Erythroblast (primary cell): ENCODE data around the gene HS6ST1.

Source experiments
- GATA1 ChIP-seq: IDR thresholded peaks from 2 replicates; pipeline ENCODE4 v1.6.1; 2011; ENCODE audit warnings: low read depth, mild to moderate bottlenecking, control low read depth, low read length, moderate library complexity
- POLR2A ChIP-seq: IDR thresholded peaks from 2 replicates; pipeline ENCODE4 v1.6.1; 2011; ENCODE audit warnings: mild to moderate bottlenecking, low read length

DNA sequence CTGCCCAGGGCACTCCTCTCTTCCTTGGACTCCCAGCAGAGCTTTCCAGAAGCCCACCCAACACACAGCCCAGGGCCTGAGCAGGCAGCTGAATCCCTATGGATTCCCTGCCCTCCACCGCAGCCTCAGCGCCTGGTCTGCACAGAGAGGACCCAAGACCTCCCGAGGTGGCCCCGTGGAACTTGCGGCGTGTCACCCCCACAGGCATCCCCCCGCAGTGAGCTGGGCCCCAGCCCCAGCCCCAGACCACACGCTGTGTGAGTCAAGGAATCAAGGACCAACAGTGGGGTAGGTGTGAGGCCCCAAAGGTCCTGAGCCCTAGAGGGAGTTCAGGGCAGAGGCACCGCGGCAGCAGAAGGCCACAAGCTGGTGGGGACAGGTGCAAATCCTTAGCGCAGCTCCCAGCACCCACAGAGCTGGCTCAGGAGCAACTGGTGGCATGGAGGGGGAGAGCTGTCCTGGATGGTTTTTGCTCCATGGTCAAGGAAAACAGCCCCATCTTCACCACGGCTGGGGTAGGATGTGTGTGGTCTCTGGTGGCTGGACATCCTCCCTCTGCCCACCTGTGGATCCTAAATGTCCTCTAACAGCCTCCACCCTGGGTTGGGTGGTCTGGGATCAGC is 8.5 kb downstream of the HS6ST1 start:
- TF ChIP-seq POLR2A: no peak
- TF ChIP-seq GATA1: no peak
